Fibroblast of skin of left biceps (primary cell): ENCODE results near the gene RNF220.

Experiments
- DNase-seq, 2 experiments: peaks; one replicate each; pipeline ENCODE4 v3.0.0-alpha.2; 2013; ENCODE audit warnings: low read depth in 2 of 2

RNF220 gene

DNA sequence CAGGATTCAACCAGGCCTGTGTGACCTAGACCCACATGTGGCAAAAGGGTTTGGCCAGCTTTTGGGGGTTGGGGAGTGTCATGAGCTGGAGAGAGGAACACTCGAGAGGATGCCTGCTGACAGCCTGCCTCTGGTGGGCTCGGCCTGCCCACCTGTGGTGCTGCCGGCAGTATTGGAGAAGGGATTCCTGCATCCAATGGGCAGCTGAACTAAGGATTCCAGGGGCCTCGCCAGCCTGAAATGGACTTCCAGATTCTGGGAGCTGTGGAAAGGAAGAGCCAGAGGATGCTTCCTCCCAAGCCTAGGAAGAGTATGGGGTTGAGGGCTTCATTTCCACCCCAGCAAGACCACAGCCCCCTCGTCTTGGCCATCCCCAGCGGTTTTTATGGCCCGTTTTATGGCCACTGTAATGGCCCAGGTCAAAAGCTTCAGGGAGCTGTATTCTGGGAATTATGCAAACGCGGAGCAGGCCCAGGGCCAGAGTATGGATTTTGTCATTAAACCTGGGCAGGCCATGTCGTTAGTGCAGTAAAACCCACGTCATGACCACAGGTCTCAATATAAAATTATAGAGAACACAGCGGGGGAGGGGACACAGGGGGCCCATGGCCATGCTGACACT is 205.6 kb downstream of the RNF220 start:
- no peak for DNase-seq

DNA sequence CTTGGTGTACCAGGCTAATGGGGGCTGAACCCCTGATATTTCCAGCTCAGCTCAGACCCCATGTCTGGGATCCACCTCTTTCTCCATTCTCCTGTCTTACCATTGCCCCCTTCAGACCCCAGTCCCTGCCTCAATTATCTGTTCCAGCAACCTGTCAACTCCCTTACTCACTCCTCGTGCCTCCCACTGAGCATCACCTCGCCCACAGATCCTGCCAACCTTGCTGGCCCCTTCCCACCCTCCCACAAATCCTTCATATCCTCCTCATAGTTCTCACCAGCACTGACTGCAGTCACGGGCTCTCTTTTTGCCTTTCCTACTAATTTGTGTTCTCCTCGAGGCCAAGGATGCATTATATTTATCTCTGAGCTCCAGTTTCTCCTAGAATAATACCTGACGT is 206.4 kb downstream of the RNF220 start:
- DNase-seq = no peak

DNA sequence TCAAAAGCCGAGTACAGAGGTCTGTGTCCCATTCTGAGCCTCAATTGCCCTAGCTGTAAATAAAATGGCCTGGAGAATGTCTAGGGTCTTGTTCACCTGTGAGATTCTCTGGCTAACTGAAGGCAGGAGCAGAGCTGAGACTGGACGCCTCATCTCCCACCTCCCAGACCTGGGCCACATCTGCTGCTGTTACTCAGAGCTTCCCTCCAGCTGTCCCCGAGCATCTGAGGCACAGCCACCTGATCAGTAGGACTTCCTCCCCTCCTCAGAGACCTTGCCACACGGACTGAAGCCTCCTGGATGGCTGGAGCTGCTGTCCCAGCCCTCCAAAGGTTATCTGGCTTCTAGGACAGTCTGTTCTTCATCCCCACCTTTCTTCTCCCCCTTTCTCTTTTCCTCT is 206.8 kb downstream of the RNF220 start:
- no peak for DNase-seq

DNA sequence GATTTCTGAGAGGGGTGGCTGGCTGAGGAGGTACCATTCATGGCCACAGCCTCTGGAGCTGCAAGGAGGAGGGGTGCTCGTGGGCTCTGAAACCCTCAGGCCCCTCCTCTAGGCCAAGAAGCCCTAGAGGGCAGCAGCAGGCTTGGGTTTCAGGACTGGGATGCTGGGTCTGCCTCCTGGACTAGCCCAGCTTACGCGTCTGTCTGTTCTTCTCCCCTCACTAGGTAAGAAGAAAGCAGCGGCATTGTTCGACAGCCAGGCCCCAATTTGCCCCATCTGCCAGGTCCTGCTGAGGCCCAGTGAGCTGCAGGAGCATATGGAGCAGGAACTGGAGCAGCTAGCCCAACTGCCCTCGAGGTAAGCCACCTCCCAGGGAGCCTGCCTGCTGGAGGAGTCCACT is 208.9 kb downstream of the RNF220 start:
- no peak for DNase-seq

DNA sequence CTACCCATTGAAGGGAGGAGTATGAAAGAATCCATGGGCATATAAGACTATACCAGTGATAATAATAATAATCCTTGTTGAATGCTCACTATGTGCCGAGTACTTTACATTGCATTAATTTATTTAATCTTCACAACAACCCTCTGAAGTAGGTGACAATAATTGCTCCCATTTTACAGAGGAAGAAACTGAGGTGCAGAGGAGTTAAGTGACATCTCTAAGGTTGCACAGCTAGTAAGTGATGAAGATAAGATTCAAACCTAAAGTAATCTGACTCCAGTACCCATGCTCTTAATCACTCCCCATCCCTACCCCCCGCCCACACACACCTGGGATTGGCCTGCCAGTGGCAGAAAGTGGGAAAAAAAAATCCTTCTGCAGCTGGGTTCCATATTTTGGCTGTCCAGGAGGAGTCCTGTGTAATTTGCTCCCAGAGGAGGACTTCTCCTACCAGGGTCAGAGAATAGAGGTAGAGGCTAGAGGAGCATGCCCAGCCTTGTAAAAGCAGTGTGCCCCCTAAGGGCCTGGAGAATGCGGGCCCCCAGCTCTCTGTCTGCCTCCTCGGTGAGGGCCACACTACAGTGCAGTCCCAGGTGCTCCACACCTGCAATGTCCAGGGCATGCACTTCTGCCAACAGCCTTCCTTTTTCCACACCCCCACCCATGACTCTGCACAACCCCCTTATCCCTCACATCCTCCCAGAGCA is 211.4 kb downstream of the RNF220 start:
- no peak for DNase-seq

DNA sequence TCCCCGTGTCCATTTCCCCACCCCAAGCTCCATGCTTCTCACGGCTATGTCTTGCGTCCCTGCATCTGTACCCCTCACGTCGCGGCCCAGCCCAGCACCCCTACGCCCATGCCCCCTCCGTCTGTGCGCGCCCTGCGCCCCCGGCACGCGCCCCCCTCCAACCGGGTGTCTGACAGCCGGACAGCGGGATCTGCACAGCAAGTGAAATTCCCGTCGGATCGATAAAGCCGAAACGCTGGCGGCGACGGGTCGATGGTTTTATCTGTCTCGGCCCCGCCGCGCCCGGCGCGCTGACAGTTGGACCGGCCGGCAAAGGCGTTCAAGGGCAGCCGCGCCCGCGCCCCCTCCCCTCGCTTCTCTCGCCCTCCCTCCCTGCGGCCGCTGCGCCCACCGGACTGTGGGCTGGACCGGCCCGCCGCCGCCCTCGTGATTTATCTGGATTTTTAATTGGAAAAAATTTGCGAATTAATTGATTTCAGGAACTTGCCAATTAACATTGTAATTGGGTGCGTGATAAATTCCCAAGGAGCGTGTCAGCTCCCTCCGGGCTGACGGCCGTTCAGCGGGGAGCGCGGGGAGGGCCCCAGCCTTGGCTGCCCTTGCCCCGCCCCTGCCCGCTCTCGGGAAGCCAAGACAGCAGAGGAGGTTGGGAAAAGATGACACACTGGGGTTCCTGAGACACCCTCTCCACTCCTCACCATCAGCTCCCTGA is 212.1 kb downstream of the RNF220 start:
- DNase-seq = no peak

DNA sequence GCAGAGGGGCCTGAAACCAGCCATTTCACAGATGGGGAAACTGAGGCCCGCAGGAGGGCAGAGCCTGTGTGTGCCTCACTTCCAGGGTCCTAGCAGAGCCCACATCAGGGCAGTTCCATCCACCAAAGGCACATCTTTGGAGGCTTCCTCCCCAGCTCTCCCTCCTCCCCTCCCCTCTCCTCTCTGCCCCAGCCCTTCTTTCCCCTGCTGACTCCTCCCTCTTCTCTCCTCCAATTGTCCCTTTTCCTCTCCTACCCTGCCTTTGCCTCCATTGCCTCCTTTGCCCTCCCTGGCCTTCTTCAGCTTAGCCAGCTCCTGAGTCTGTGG is 212.6 kb downstream of the RNF220 start:
- no peak for DNase-seq

DNA sequence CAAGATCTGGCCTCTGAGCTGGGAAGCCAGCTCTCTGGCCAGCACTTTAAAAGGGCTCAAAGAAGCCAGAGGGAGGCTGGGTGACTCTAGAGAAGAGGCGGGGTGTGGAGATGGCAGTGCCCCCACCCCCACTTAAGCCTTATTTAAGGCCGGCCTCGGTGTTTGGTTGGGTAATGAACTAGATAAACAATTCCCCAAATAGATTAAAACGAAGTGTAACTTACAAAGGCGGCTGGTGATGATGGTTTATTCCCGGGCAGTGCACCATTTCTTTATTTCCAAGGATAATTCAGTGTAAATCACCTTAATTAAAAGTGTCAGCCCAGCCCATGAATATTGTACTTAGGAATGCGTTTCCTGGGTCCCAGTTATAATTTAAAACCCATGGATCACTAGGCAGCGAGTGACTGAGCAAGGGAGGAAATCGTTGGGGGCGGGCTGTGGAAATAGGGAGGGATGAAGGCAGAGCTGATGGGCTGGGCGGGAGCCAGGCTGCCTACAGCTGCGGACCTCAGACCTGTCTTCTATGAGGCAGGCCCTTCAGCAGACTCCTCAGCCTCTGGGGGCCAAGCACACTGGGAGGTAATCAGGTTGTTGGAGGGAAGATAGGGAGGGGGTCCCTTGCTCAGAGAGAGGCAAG is 214.3 kb downstream of the RNF220 start:
- DNase-seq = peak; percentile 75 to 76

DNA sequence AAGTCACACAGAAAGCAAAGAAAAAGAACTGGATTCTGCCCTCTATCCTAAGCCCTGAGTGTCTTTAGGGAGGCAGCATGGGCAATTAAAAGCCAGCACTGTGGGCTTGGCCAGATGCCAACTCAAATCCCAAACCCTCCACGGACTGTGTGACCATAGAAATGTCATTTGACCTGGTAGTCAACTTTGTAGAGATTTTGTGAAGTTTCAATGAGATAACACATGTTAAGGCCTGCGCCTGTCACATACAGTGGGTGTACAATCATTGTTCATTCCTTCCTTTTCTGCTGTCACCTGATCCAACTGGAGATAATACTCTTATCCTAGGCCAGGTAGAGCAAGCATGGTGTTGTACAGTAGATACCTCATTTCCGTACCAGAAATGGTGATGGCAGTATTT is 215.0 kb downstream of the RNF220 start:
- no peak for DNase-seq

DNA sequence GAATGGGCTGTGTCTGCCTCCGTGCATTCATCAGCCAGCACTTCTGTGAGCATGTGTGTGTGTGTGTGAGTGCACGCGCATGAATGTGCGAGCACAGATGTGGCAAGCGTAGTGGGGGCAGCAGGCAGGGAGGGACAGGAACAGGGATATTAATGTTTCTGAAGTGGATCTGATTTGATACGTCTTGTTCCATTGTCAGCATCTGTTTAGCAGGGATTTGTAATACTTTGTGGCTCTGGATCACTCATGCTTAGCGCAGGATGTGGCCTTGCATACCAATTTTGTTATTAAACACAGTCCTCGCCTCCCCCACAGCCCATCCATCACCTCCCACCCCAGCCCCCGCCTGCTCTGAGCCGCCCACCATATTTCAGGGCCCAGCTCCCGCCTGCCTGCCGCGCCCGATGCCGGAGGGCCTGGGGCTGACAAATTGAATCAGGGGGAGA is 216.8 kb downstream of the RNF220 start:
- peak; percentile 68 to 72 for DNase-seq

DNA sequence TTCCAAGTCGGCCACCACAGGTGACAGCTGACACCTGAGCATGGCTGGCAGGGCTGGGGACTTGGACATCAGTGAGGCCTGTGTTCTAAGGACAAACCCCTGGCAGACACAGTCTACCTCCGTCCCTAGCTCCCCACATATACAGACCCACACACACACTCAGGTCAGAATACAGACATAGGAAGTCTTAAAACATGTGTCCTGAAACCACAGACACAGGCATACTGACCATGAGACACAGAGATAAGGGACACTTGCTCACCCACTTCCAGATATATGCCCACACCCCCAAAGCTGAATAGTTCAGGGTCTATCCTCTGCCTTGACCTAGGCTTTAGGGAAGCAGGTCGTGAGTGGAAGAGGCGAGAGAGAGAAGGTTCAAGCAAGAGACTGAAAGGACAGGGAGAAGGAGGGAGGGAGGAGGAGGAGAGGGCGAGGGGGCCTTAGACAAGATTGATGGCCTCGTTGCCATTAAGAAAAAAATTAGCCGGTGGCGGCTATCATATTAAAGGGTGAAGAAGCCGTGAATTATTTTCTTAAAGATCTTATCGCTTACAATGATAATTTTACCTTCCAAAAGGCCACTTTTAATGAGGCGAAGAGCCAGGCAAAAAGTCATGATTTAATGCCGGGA is 219.3 kb downstream of the RNF220 start:
- DNase-seq = no peak

DNA sequence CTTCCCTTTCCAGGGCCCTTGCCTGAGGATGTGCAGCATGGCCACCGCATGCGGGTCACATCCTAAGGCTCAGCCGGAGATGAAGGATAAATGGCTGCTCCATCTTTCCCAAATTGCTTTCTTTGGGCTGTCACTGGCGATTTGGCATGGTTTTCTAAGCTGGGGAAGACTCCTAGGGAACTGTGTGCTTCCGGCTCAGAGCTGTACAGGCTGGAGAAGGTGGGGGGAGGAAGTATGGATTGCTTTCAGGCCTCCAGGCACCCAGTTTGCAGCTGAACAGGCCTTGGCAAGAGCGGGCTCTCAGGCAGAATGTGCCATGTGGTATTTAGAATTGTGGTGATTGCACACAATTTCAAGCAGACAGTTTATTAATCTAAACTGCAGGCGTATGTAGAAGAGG is 220.3 kb downstream of the RNF220 start:
- DNase-seq = no peak

DNA sequence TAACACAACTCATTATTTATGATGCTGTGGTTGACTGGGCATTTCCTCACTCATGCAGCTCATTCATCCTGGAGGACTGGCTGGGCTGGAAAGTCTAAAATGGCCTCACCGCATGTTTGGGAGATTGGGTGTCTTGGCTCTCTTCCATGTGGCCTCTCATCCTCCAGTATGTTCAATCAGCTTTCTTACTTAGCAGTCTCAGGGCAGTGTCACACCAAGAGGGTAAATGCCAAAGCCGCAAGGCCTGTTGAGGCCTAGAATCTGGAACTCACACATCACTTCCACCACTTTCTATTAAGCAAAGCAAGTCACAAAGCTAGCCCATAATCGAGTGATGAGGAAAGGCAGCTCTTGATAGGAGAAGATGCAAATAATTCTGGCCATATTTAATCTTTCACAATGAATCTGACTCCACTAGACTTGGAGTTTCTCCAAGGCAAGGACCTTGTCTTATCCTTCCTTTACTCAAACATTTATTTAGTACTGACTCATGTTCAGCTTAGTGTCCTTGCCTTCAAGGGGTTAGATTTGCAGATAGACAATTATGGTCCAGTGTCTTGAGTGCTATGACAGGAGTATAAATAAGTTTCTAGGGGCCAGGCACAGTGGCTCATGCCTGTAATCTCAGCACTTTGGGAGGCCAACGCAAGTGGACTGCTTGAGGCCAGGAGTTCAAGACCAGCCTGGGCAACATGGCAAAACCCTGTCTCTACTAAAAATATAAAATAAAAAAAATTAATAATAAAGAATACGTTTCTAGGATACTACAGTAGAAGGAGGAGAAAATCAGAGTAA is 224.1 kb downstream of the RNF220 start:
- peak; percentile 45 to 53 for DNase-seq

DNA sequence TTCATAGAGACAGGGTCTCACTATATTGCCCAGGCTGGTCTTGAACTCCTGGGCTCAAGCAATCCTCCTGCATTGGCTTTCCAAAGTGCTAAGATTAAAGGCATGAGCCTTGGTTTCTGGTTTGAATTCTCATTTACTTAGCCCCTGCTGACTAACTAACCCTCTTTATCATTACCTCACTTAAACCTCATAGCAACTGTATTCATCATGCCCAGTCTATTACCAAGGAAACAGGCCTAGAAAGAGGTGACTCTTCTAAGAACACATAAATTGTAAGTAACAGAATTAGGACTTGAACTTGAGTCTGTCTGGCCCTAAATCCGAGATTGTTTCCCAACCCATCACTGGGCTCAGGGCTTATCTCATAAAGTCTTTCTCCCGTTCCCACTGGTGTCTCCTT is 225.1 kb downstream of the RNF220 start:
- no peak for DNase-seq

DNA sequence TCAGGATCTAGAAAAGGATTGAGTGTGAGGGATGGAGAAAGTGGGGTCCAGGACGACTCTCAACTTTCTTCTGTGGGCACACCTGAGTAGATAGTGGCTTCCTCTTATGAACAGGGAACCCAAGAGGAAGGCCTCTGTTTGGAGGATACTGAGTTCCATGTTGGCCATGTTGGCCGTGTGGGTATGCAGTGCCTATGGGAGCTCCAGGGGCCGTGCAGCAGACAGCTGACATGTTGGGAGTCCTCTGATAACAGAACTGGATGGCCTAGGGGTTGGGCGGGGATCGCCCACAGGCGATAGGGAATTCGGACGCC is 226.2 kb downstream of the RNF220 start:
- DNase-seq = no peak

DNA sequence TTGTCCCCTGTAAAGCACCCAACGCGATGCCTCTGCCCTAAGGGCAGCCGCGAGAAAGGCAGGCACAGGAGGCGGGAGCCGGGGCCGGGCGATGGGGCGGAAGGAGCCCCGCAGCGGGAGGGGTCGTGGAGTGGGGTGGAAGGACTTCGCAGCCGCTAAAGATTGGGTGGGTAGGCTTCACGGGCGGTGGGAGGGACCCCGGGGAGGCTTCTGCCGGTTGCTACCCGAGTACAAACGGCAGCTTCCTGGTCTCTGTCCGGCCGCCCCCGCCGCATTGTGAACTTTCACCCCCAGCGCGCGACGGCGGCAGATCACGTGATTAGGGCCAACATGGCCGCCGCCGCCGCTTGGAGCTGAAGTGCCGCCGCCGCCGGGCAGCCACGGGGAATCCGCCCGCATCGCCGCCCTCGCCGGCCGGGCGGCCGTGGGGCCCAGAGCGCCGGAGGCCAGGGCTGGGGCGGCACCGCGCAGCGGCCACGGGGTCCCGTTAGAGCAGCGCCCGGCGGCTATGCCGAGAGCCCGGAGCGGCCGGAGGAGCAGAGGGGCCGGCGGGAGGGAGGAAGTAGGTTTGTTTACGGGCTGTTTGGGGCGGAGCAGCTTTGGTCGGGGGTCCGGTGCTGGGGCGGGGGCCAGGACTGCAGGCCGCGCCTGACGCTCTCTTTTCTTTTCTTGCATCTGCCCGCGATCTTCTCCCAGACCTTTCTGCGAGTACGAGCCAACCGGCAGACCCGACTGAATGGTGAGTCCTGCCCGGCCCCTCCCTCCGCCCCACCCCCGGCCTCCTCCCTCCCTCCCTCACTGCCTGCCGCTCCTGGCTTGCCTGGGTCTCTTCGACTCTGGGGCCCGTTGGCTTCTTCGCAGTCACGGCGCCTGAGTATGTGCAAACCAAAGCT is 226.8 kb downstream of the RNF220 start:
- peak; percentile 54 to 61 for DNase-seq

DNA sequence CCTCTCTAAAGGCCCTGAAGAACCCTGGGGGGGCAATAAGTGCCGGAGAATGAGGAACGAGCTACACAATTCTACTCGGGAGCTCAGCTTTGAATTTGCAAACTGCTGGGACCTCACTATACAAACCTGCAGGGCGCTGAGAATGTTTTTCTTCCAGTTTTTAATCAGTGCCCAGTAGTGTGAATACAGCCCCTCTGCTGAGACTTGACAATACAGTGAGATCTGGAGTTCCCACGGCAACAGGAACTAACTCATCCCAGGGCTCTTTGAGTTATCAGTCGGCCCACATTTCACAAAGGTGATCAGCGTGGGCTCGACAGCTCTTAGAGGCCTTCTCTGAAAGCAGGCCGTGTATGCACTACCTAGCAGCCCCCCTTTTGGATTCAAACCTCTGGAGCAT is 227.5 kb downstream of the RNF220 start:
- no peak for DNase-seq

DNA sequence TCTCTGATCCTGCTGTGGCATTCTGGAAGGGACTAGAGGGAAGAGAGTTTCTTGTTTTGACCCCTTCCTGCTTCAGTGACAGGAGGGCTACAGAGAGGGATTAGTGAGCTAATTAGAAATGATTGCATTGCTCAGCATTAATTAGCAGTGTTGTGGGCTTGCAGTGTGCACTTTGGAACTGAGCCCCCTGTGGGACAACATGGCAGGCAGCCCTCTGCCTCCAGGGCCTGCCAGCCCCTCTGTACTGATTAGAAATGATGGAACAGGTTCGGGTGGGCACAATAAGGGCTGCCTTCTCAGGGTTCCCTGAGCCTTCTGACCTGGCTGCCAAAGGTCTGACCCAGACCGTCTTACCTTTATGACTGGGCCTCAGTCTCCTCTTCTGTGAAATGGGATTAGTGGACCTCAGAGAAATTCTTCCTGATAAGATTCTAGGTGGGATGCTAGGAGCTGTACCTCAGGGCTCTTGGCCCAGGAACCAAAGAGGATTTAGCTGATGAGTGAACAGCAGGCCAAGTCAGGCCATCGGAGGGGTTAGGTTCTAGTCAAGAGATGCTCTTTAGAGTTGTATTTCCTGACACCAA is 229.6 kb downstream of the RNF220 start:
- no peak for DNase-seq

DNA sequence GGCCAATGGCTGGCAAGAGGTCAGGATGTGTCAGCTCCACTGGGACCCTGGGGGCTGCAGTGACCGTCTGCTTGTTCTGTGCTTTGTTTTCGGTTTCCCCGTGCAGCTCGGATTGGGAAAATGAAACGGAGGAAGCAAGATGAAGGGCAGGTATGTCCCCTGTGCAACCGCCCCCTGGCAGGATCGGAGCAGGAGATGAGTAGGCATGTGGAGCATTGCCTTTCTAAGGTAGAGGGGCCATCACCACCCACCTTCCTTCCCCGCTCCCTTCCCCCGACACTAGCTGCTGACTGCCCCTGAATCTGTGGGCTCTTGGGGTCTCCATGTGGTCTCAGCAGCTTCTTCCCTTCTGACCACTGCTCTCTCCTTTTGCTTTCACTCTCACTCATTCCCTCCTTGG is 230.4 kb downstream of the RNF220 start:
- DNase-seq = no peak

DNA sequence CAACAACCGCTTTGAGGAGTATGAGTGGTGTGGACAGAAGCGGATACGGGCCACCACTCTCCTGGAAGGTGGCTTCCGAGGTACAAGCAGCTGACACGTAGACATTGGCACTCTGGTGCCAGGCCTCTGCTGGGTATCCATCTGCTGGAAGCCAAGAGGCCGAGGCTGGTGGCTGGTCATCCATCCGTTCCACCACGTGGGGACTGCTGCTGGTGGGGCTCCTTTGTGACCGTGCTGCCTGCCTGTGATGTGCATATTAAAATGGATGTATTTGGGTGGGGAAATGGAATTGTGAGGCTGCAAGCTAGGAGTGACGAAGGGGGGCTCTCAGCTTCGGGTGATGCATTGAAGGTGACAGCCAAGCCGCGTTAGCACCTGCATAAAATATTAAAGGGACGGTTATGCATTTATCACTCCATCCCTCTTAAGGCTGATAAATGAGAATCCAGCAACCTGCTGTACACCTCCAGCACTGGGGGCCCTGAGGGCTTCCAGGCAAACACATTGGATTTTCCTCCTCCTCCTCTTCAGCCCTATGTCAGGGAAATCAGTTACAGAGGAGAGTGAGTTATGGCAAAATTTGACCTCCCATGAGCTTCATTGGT is 231.1 kb downstream of the RNF220 start:
- no peak for DNase-seq
